ENCODE measurements around the gene SH2B3.

DNA sequence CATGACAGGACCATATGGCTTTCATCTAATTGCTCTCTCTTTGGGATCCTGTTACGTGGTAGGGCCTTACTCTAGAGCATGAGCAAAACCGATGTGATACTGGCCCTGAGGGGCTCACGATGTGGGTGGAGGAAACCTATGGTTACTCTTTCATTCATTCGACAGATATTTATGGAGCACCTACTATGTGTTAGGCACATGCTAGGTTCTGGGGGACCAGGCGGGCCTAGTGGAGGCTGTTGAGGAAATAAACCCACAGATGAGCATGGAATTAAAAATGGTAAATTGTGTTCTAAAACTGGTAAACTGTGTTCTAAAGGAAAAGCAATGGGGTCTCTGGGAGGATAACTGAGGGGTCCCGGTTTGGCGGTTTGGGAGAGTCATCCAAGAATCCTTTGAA is 14.8 kb downstream of the SH2B3 start:
- TF ChIP-seq FOXA1 (IDR thresholded peaks at IDR 0.05), result no peak
- TF ChIP-seq FOXA1 (CRISPR knock-in tag; IDR thresholded peaks at IDR 0.05), result no peak
- no peak for TF ChIP-seq CEBPB (IDR thresholded peaks at IDR 0.05; ENCODE audit: borderline replicate concordance, low read depth, low read length)
- TF ChIP-seq POLR2AphosphoS5 (IDR thresholded peaks at IDR 0.05; ENCODE audit: low read depth, low read length), result no peak
- no peak for TF ChIP-seq ZNF446 (CRISPR knock-in tag; IDR thresholded peaks at IDR 0.05)

Data from HepG2 (cell line).